Epithelial cell of esophagus (primary cell): ENCODE results near the gene GRIA3.
A peak's percentile ranks its signal among the peaks of the same experiment; 100 is the strongest.
"Not testable (repeated sequence)": the region's sequence is repeated elsewhere in the genome, so short reads cannot be mapped to it uniquely, and the experiment has no call there.

Experiments used
- DNase-seq: peaks from one replicate; pipeline ENCODE4 v3.0.0; 2010; ENCODE audit warnings: low read depth
- H3K4me3 ChIP-seq: 2 replicates; pipeline ENCODE4 v1.5.1; 2011; ENCODE audit warnings: mild to moderate bottlenecking, low read length, control low read depth
- CTCF ChIP-seq: IDR thresholded peaks from 2 replicates; pipeline ENCODE4 v1.5.1; 2011; ENCODE audit warnings: low read depth, mild to moderate bottlenecking, low read length, control low read depth, inconsistent platforms; ENCODE audit not compliant: insufficient read depth; ENCODE audit errors: missing control alignments

The GRIA3 gene

GRCh38 chrX:123277347-123277746, 93.3 kb downstream of the GRIA3 start:
- H3K4me3 ChIP-seq, result no peak overlapping the region
- TF ChIP-seq CTCF, result no peak
- peak; percentile 21 for DNase-seq

- TF ChIP-seq CTCF, result no peak
- H3K4me3 ChIP-seq, result no peak overlapping the region
- DNase-seq, result no peak
Observed at GRCh38 chrX:123277821-123278220, 93.7 kb downstream of the GRIA3 start.

GRCh38 chrX:123282241-123282640, 98.2 kb downstream of the GRIA3 start:
- DNase-seq, result no peak
- no peak for TF ChIP-seq CTCF

GRCh38 chrX:123283407-123283806, 99.3 kb downstream of the GRIA3 start:
- not testable (repeated sequence) for DNase-seq, H3K4me3 ChIP-seq

More at GRCh38 chrX:123282241-123282640, 98.2 kb downstream of the GRIA3 start:
- H3K4me3 ChIP-seq, result no peak overlapping the region

- no peak for DNase-seq
- H3K4me3 ChIP-seq, result no peak overlapping the region
- TF ChIP-seq CTCF, result no peak
Observed at GRCh38 chrX:123291623-123292022, 107.5 kb downstream of the GRIA3 start.

- no peak for TF ChIP-seq CTCF
- DNase-seq, result no peak
- H3K4me3 ChIP-seq, result no peak overlapping the region
Observed at GRCh38 chrX:123298026-123298425, 113.9 kb downstream of the GRIA3 start.

DNA sequence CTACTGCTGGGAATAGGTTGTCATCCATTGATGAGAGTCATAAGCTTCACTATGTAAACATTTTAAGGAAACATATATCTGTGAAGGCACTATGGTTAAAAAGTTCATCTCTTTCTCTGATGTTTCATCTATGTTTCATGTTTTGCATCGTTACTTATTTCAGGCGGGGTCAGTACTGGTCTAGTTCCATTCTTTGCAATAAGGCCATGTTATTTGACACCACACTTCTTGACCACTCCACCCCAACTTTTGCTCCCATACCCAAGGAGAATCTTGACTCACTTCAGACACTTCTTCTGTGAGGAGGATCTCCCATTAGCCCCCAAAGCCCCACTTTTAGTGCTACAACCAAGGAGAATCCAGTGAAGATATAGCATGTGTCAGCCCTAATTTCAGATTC, 119.4 kb downstream of the GRIA3 start:
- no peak overlapping the region for H3K4me3 ChIP-seq
- DNase-seq, result no peak
- TF ChIP-seq CTCF, result no peak

GRCh38 chrX:123308658-123309057, 124.6 kb downstream of the GRIA3 start:
- no peak for TF ChIP-seq CTCF
- DNase-seq, result no peak

More at GRCh38 chrX:123308658-123309057, 124.6 kb downstream of the GRIA3 start:
- no peak overlapping the region for H3K4me3 ChIP-seq
